Activated T-helper 1 cell treated with anti-CD3 and anti-CD28 coated beads, Interleukin-12 subunit alpha, Interleukin-12 subunit beta, Interleukin-2, Interleukin-4 antibody, amounts not matched to agents 30 ng/mL and 10 ng/mL and 1 ng/mL, durations not matched to agents 14 hours and 24 hours and 36 hours (primary cell): ENCODE measurements around the gene OSBPL2. TPM values are rescaled to one million over a fixed set of nuclear protein-coding genes. Genes with fewer than 3 reads are reported as not detected.

Experiments
- DNase-seq: peaks from one replicate; pipeline ENCODE4 v3.0.0; 2021; ENCODE audit warnings: low spot score
- H3K27ac Mint-ChIP-seq: one replicate; pipeline ENCODE4 v1.8.0; 2021; ENCODE audit warnings: mild to moderate bottlenecking, mixed read lengths
- H3K27me3 Mint-ChIP-seq: one replicate; pipeline ENCODE4 v1.8.0; 2022; ENCODE audit warnings: mild to moderate bottlenecking, moderate library complexity, mixed read lengths; ENCODE audit not compliant: insufficient read depth
- H3K36me3 Mint-ChIP-seq: one replicate; pipeline ENCODE4 v1.8.0; 2021; ENCODE audit warnings: low read depth, mixed read lengths
- H3K4me1 Mint-ChIP-seq: one replicate; pipeline ENCODE4 v1.8.0; 2021; ENCODE audit warnings: low read depth, mixed read lengths
- H3K4me3 Mint-ChIP-seq: one replicate; pipeline ENCODE4 v1.8.0; 2021; ENCODE audit warnings: mild to moderate bottlenecking, moderate library complexity, mixed read lengths
- H3K9me3 Mint-ChIP-seq: one replicate; pipeline ENCODE4 v1.8.0; 2021; ENCODE audit warnings: mixed read lengths
- intact Hi-C: fragments of 100-400 bp; cut with micrococcal nuclease; formaldehyde crosslinking; loops from one replicate; pipeline ENCODE4 v1.15.1; 2024
- total RNA-seq: library from RNA; stranded (reverse); gene quantifications from 2 replicates; pipeline ENCODE4 v1.2.3, GENCODE V29; 2022

Gene OSBPL2
- total RNA-seq, 1 donor from 2014 or later, result 27.0 TPM

DNA sequence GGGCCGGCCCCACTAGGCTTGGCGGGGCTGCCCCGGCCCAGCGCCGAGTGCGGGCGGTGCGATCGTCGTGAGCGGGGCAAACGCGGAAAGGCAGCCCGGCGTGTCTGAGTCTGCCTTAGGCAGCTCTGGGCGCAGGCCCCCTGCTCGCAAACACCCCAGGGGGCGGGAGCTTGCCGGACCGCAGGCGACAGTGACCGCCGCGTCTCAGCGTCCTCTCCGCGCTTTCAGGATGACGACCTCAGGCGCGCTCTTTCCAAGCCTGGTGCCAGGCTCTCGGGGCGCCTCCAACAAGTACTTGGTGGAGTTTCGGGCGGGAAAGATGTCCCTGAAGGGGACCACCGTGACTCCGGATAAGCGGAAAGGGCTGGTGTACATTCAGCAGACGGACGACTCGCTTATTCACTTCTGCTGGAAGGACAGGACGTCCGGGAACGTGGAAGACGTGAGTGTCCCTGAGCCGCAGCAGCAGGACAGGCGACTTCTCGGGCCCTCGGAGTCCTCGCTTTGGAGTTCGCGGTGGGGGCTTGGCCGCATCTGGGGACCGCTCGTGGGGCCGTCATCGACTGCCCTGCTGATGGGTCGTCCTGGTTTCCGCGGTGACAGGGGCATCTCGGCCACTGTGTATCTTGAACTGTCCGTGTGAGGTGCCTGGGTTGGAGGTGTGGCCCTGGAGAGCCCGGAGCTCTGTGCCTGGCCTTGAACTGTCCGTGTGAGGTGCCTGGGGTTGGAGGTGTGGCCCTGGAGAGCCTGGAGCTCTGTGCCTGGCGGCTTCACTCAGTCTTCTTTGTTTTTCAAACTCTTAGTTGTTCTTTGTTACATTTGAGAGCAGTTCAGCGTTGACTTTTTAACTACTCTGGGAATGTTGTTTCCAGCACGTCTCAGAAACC lies 65.3 kb downstream of the OSBPL2 start:
- peak overlapping the region; percentile 93 for H3K4me3 Mint-ChIP-seq
- peak overlapping the region; percentile 70 for H3K27ac Mint-ChIP-seq
- no peaks in the 10 kb centered on the region for H3K9me3 Mint-ChIP-seq
- peaks cover 28% of the 10 kb centered on the region for H3K4me1 Mint-ChIP-seq
- H3K27me3 Mint-ChIP-seq, result no peaks in the 10 kb centered on the region
- DNase-seq, result peak; percentile 18
- intact Hi-C loops, result loop anchor here (1.0 to 5.0 kb wide), 7 partner anchors 18 to 559 kb away; partner anchors contain the start of genes LAMA5, PSMA7, SLCO4A1 and SS18L1
- peaks cover 18% of the 10 kb centered on the region for H3K36me3 Mint-ChIP-seq

DNA sequence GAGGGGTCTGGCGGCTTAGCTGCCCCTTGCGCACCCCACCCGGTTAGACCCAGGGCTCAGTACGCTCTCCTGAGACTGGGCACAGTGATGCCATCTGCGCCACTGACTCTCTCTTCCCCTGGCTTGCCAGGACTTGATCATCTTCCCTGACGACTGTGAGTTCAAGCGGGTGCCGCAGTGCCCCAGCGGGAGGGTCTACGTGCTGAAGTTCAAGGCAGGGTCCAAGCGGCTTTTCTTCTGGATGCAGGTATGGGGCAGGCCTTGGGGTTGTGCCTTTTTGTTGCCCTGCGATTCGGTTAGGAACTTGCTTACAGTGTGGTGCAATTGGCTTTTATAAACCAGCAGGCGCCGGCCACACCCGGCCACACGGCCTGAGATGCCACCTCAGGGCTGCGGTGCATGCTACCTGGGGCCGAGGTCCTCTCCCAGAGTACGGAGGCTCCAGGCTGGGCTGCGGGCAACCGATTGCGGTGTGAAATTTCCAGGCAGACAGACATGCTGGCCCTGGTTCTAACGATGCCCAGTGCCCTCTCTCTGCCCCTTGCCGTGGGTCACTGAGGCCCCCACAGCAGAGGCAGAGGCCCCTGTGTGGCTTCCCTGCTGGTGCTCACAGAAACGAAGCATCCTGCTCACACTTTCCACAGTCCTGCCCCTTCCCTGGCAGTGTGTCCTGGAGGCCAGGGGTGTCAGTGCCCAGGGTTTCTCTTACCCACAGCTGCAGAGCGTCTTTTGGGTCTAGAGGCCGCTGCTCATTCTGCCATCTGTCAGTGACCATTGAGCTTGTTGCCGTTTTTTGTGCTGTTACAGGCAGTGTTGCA lies 66.2 kb downstream of the OSBPL2 start:
- peak overlapping the region; percentile 70 for H3K27ac Mint-ChIP-seq
- peak overlapping the region; percentile 93 for H3K4me3 Mint-ChIP-seq
- intact Hi-C loops, result loop anchor here (5.0 kb wide), 3 partner anchors 63 to 292 kb away; partner anchors contain the start of genes LAMA5 and TAF4
- H3K36me3 Mint-ChIP-seq, result peaks cover 21% of the 10 kb centered on the region
- H3K27me3 Mint-ChIP-seq, result no peaks in the 10 kb centered on the region
- no peak for DNase-seq
- H3K4me1 Mint-ChIP-seq, result peaks cover 28% of the 10 kb centered on the region
- no peaks in the 10 kb centered on the region for H3K9me3 Mint-ChIP-seq

DNA sequence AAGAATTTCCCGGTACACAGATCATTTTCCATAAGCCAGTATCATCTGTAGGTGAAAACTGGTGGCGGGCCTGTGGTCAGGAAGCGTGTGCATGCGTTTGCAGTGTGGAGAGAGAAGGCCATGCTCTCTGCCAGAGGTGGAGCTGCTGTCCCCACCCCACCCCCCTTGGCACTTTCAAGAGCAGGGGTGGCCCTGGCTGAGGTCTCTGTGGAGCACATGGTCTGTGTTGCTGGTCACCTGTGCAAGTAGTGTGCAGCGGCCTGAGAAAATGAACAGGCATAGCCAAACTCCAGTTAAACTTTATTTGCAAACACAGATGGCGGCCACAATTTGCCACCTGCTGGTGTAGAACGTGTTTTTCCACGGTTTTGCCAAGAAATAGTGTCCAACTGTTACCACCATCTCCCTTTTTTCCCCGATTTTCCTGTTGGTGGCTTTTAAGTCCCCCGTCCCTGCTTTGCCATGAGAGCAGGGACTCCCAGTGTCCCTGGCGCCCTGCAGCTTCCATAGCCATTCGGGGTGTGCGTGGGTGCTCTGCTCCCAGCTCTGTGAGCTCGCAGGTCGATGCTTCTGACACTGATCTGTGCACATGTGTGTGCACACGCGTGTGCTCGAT lies 66.9 kb downstream of the OSBPL2 start:
- Mint-ChIP-seq H3K36me3 (peaks cover 21% of the 10 kb centered on the region), H3K4me3 (peak overlapping the region; percentile 93), H3K27me3 (no peaks in the 10 kb centered on the region), H3K4me1 (peaks cover 28% of the 10 kb centered on the region), H3K9me3 (no peaks in the 10 kb centered on the region), H3K27ac (no peak overlapping the region)
- intact Hi-C loops, result no loop called here
- DNase-seq, result no peak

DNA sequence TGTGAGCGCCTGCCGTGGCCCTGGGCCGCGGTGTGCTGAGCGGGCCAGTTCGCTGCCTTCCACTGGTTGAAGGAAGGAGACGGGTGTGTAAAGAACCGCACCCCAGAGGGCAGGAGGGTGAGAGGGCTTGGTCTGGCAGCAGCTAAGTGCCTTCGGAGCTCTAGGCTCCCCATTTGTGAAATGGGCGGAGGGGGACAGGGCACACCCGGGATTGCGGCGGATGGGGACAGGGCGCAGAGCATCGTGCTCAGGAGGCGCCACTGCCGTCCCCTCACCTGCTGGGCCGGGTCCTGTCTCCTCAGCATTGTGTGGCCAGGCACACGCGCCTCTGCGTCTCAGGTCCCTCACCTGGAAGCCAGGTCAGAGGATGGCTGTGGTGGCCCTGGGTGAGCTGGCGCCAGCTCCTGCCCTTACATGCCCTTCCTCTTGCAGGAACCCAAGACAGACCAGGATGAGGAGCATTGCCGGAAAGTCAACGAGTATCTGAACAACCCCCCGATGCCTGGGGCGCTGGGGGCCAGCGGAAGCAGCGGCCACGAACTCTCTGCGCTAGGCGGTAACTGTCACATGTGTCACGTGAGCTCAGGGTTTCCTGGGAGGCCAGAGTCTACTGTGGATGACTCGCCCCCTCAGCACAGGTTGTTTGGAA lies 67.6 kb downstream of the OSBPL2 start:
- no peak overlapping the region for H3K27ac Mint-ChIP-seq
- H3K27me3 Mint-ChIP-seq, result no peaks in the 10 kb centered on the region
- peaks cover 21% of the 10 kb centered on the region for H3K36me3 Mint-ChIP-seq
- H3K9me3 Mint-ChIP-seq, result no peaks in the 10 kb centered on the region
- H3K4me1 Mint-ChIP-seq, result peaks cover 28% of the 10 kb centered on the region
- intact Hi-C loops, result no loop called here
- peak overlapping the region; percentile 93 for H3K4me3 Mint-ChIP-seq
- DNase-seq, result no peak

DNA sequence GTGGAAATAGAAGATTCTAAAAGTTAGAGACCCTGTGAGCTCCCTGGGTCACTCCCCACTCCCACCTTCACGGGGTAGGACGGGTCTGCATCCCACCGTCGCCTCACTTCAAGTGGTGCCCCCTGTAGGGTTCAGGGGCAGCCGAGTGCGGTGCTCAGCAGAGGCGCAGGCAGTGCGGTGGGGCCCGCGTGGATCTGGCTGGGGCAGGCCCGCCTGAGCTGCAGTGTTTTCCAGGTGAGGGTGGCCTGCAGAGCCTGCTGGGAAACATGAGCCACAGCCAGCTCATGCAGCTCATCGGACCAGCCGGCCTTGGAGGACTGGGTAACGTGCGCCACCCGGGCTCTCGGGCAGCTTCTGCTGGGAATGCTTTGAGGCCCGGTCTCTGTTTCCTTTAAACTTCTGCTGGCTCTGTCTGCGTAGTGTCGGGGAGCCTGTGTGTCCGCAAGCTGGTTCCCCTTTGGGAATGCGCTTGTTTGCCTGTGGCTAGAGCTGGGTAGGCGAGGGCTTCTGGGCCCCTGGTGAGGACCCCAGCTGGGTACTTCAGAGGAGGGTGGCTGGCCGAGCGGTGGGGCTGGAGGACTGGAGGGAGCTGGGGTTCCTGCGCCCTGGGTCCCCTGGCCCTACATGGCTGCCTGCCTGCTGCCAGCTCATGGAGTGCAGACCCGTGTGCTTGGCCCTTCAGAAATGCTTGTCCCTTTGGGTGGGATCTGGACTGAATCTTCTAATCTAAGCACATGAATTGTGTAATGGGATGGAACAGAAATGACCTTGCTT lies 68.3 kb downstream of the OSBPL2 start:
- Mint-ChIP-seq H3K4me3 (no peak overlapping the region), H3K27me3 (no peaks in the 10 kb centered on the region), H3K4me1 (peaks cover 23% of the 10 kb centered on the region), H3K9me3 (no peaks in the 10 kb centered on the region), H3K36me3 (peaks cover 21% of the 10 kb centered on the region), H3K27ac (no peak overlapping the region)
- DNase-seq, result no peak
- intact Hi-C loops, result no loop called here

DNA sequence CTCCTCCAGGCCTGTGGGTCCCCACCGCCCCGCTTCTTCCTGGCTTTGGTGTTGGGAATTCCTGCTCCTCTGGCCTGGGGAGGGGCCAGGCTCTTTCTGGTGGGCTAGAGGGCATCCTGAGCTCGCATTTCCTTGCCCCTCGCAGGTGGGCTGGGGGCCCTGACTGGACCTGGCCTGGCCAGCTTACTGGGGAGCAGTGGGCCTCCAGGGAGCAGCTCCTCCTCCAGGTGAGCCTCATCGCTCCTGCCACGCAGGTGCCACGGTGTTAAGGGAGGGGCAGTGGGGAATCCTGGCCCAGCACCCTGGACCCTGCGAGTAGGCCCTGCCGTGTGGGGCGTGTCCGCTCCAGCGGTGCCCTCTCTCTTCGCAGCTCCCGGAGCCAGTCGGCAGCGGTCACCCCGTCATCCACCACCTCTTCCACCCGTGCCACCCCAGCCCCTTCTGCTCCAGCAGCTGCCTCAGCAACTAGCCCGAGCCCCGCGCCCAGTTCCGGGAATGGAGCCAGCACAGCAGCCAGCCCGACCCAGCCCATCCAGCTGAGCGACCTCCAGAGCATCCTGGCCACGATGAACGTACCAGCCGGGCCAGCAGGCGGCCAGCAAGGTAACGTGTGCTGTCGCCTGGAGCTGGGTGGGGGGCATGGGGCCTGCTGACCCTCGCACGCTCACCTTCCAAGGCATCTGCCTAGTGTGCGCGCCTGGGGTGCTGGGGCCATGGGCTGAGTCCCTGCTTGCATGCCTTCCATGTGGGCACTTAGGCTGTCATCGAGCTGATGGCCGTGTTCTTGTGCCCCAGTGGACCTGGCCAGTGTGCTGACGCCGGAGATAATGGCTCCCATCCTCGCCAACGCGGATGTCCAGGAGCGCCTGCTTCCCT lies 69.1 kb downstream of the OSBPL2 start:
- Mint-ChIP-seq H3K4me3 (no peak overlapping the region), H3K36me3 (peaks cover 21% of the 10 kb centered on the region), H3K9me3 (no peaks in the 10 kb centered on the region), H3K27ac (no peak overlapping the region), H3K4me1 (peaks cover 18% of the 10 kb centered on the region), H3K27me3 (no peaks in the 10 kb centered on the region)
- intact Hi-C loops, result no loop called here
- no peak for DNase-seq

DNA sequence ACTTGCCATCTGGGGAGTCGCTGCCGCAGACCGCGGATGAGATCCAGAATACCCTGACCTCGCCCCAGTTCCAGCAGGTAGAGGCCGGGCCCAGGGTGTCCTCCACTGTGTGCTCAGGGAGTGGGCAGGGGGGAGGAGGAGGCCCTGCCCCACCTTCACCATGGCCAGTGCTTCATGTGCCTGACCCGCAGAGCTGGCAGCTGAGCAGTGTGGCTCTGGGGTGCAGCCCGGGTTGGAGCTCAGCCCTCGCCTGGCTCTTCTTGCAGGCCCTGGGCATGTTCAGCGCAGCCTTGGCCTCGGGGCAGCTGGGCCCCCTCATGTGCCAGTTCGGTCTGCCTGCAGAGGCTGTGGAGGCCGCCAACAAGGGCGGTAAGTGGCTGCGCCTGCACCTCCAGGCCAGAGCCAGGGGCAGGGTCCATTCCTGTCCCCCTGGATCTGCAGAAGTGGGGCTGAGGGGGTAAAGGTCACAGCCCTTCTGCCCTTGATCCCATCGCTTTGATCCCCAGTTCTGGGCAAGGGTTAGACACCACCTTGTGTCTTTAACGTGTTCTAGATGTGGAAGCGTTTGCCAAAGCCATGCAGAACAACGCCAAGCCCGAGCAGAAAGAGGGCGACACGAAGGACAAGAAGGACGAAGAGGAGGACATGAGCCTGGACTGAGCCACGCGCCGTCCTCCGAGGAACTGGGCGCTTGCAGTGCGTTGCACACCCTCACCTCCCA lies 69.9 kb downstream of the OSBPL2 start:
- intact Hi-C loops, result no loop called here
- Mint-ChIP-seq H3K27me3 (no peaks in the 10 kb centered on the region), H3K27ac (no peak overlapping the region), H3K36me3 (peaks cover 21% of the 10 kb centered on the region), H3K4me3 (no peak overlapping the region), H3K4me1 (peaks cover 18% of the 10 kb centered on the region), H3K9me3 (no peaks in the 10 kb centered on the region)
- no peak for DNase-seq

DNA sequence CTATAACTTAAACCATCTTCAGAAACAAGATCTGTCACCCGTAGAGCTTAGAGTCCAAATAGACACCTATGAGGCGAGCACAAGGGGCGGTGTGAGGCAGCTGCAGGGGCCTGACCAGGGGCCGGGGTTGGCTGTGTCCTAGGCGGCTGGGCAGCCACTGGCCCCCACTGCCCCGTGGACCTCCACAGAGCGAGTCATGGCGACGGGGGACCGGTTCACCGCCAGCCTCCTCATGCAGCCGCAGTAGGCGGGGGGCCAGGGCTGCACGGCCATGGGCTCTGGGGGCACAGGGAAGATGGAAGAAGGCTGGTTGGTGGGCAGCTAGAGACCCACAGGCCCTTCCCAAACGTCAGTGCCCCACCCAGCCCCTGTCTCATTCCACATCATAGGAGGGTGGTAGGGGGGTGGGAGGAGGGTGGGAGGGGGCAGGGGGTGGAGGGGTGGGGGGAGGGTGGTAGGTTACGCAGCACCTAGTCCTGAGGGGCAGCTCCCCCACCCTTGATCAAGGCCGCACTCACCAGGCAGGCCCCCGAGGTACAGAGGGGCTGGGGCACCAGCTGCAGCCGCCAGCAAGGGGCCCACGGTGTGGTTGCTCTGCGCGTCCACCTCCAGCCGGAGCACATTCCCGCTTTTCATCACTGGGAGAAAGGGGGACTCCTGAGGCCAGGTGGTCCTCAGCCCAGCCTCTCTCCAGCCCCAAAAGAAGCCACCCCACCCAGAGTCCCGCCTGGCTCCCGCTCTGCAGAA lies 71.0 kb downstream of the OSBPL2 start:
- peaks cover 15% of the 10 kb centered on the region for H3K36me3 Mint-ChIP-seq
- no peak overlapping the region for H3K27ac Mint-ChIP-seq
- H3K9me3 Mint-ChIP-seq, result no peaks in the 10 kb centered on the region
- H3K4me1 Mint-ChIP-seq, result peaks cover 12% of the 10 kb centered on the region
- no peak for DNase-seq
- intact Hi-C loops, result no loop called here
- no peaks in the 10 kb centered on the region for H3K27me3 Mint-ChIP-seq
- no peak overlapping the region for H3K4me3 Mint-ChIP-seq

DNA sequence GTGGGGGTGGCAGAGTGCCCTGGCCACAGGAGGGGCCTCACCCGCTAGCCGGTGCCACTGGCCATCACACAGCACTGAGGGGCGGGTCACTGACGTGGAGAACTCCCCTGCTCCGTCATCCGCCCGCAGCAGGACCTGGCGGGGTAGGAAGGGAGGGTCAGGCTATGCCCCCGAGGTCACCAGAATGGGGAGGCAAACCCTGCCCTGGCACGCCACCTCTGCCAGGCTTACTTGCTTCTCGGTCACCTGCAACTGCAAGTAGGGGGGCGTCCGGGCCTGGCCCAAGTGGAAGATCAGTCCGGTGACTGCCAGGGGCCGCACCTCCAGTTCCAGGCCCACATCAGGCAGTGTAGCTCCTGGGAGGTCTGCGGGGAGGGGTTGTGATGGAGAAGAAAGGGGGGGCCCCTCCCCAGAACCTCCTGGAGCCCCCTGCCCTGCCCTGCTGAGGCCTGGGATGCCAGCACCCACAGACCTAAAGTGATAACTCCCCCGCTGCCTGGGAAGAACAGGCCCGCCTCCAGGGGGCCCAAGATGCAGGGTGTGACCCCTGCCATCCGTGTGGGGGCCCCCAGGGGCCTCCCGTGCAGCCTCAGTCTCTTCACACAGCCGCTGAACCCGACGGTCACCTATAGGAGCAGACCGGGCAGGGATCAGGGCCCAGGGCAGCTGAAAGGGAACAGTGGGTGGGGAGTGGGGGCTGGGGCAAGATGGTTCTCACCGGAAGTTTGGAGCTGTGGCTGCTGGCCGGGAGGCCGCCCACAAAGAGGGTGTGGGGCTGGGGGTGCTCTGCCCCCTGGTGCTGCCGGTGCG lies 71.8 kb downstream of the OSBPL2 start:
- DNase-seq, result no peak
- H3K27ac Mint-ChIP-seq, result no peak overlapping the region
- peaks cover 5% of the 10 kb centered on the region for H3K4me1 Mint-ChIP-seq

DNA sequence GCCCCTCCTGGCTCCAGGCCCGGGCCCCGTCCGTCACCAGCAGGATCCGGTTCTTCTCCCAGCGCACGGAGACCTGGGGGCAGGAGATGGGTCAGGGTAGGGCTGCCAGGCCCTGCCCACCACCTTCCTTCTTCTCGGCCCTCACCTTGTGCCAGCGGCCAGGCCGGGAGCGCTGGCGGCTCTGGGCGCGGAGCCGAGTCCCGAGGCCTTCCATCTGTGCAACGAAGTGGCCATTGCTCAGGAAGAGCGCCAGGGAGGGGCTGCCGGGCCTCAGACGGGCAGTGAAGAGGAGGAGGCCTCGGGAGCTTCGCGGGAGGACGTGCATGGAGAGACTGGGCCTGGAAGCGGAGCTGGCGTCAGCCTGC lies 72.4 kb downstream of the OSBPL2 start:
- no peaks in the 10 kb centered on the region for H3K27me3 Mint-ChIP-seq
- H3K36me3 Mint-ChIP-seq, result peaks cover 6% of the 10 kb centered on the region
- peaks cover under 1% of the 10 kb centered on the region for H3K4me1 Mint-ChIP-seq
- no peak overlapping the region for H3K27ac Mint-ChIP-seq
- intact Hi-C loops, result no loop called here
- DNase-seq, result no peak
- no peak overlapping the region for H3K4me3 Mint-ChIP-seq
- no peaks in the 10 kb centered on the region for H3K9me3 Mint-ChIP-seq

More for the DNA sequence above, 71.8 kb downstream of the OSBPL2 start:
- peaks cover 10% of the 10 kb centered on the region for H3K36me3 Mint-ChIP-seq
- H3K4me3 Mint-ChIP-seq, result no peak overlapping the region
- no peaks in the 10 kb centered on the region for H3K9me3 Mint-ChIP-seq
- intact Hi-C loops, result no loop called here
- no peaks in the 10 kb centered on the region for H3K27me3 Mint-ChIP-seq
